ENCODE measurements around the gene TMEM150C.
"Not testable (repeated sequence)": the region's sequence is repeated elsewhere in the genome, so short reads cannot be mapped to it uniquely, and the experiment has no call there.

The TMEM150C gene

GRCh38 chr4:82489076-82489475, 72.7 kb downstream of the TMEM150C start:
- intact Hi-C loops (cut with DNase I) = no loop called here
- DNase-seq = no peak

GRCh38 chr4:82484996-82485783, 76.6 kb downstream of the TMEM150C start:
- no peak for DNase-seq
- intact Hi-C loops (cut with DNase I) = no loop called here

GRCh38 chr4:82482387-82482786, 79.4 kb downstream of the TMEM150C start:
- no peak for DNase-seq
- intact Hi-C loops (cut with DNase I) = no loop called here

GRCh38 chr4:82481506-82481840, 80.3 kb downstream of the TMEM150C start:
- intact Hi-C loops (cut with DNase I) = no loop called here
- DNase-seq = no peak

- intact Hi-C loops (cut with DNase I) = no loop called here
- no peak for DNase-seq
Measured at GRCh38 chr4:82480771-82481505, 80.8 kb downstream of the TMEM150C start.

- DNase-seq = no peak
- intact Hi-C loops (cut with DNase I) = no loop called here
Measured at GRCh38 chr4:82479562-82479961, 82.2 kb downstream of the TMEM150C start.

GRCh38 chr4:82477469-82477868, 84.3 kb downstream of the TMEM150C start:
- DNase-seq; intact Hi-C loops (cut with DNase I): not testable (repeated sequence)

GRCh38 chr4:82475931-82476330, 85.9 kb downstream of the TMEM150C start:
- DNase-seq; intact Hi-C loops (cut with DNase I): not testable (repeated sequence)

- no peak for DNase-seq
- intact Hi-C loops (cut with DNase I) = no loop called here
Measured at GRCh38 chr4:82473621-82474164, 88.1 kb downstream of the TMEM150C start.

GRCh38 chr4:82473080-82473479, 88.7 kb downstream of the TMEM150C start:
- intact Hi-C loops (cut with DNase I); DNase-seq: not testable (repeated sequence)

- peak in 17 of 42 donors; percentile 6 to 64 (median 32) for DNase-seq
- intact Hi-C loops (cut with DNase I) = loop anchor here (10.0 kb wide), 2 partner anchors 435 to 795 kb away; partner anchors contain the start of gene THAP9
Measured at GRCh38 chr4:82469791-82470345, 91.9 kb downstream of the TMEM150C start.

- intact Hi-C loops (cut with DNase I) = loop anchor here (10.0 kb wide), 2 partner anchors 437 to 797 kb away; partner anchors contain the start of gene THAP9
- DNase-seq = no peak
Measured at GRCh38 chr4:82467471-82467870, 94.3 kb downstream of the TMEM150C start.

- intact Hi-C loops (cut with DNase I) = loop anchor here (5.0 to 10.0 kb wide), 3 partner anchors 274 to 802 kb away; partner anchors contain the start of gene THAP9
- no peak for DNase-seq
Measured at GRCh38 chr4:82463221-82463620, 98.6 kb downstream of the TMEM150C start.

GRCh38 chr4:82462415-82462831, 99.4 kb downstream of the TMEM150C start:
- peak; percentile 69 to 97 (median 90) for DNase-seq
- intact Hi-C loops (cut with DNase I) = loop anchor here (5.0 to 10.0 kb wide), 3 partner anchors 275 to 802 kb away; partner anchors contain the start of gene THAP9

- intact Hi-C loops (cut with DNase I) = loop anchor here (5.0 to 10.0 kb wide), 3 partner anchors 276 to 803 kb away; partner anchors contain the start of gene THAP9
- no peak for DNase-seq
Measured at GRCh38 chr4:82461710-82462109, 100.1 kb downstream of the TMEM150C start.

- peak in 21 of 42 donors; percentile 3 to 62 (median 27) for DNase-seq
- intact Hi-C loops (cut with DNase I) = no loop called here
Measured at GRCh38 chr4:82458729-82459128, 103.1 kb downstream of the TMEM150C start.

- DNase-seq = no peak
- intact Hi-C loops (cut with DNase I) = no loop called here
Measured at GRCh38 chr4:82457266-82457665, 104.5 kb downstream of the TMEM150C start.

GRCh38 chr4:82452026-82452425, 109.8 kb downstream of the TMEM150C start:
- no peak for DNase-seq
- intact Hi-C loops (cut with DNase I) = no loop called here

GRCh38 chr4:82450966-82451755, 110.6 kb downstream of the TMEM150C start:
- intact Hi-C loops (cut with DNase I) = no loop called here
- peak in 3 of 42 donors; percentile 14 to 56 (median 50) for DNase-seq
